GF-D8 (cell line): ENCODE data around the gene JUN.

ENCODE experiments used
- DNase-seq: peaks from one replicate; lab custom pipeline; 2025; lab: John Stamatoyannopoulos, UW

JUN gene

DNA sequence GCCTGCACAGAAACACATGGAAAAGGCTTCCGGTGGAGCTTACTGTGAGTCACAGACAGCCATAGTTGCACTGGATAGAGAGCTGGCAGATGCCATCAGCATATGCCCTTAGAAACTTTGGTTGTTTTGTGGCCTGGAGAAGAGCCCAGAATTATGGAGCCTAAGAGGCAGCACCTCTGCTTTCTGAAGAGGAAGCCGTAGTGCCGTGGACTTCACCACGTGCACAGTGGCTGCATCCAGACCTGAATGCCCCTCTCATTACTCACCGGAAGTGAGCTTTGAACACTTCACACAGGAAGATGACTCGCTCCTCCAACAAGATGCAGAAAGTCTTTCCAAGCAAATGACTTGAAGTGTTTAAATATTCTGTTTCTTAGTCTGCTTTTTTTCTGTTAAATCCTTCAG, 28.4 kb downstream of the JUN start:
- DNase-seq, result peak; percentile 84

DNA sequence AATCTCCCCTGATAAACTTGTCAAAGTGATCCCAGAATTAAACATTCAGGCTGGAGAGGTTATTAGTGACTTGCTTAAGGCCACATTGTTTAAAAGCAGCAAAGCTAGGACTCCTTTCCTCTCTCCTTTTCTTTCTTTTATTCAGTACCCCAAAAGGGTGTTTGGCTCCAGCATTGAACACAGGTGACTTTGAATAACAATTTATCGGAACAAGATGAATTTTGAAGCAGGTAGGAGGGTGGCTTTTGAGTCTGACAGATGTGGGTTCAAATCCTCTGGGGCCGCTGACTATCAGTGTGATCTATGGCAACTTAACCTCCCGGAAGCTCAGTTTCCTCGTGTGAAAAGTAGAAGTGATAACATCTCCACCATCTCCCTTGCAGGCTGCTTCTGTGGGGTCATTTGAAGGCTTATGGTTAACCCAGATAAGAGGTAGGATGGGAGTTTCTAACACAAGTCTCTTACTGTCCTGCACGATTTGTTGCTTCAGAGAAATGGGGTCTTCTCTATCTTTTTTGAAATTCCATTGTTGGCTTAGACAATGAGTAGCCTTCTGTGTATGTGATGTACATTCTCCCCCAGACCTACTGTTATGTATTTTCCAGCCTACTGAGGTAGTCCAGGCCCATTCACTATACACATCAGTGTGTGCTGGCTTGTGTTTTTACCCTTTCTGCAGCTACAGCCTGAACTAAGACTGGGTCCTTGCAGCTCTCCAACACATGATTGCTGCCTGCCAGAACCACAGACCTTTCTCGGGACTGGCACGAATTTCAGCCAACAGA, 29.0 kb downstream of the JUN start:
- peak; percentile 82 for DNase-seq

DNA sequence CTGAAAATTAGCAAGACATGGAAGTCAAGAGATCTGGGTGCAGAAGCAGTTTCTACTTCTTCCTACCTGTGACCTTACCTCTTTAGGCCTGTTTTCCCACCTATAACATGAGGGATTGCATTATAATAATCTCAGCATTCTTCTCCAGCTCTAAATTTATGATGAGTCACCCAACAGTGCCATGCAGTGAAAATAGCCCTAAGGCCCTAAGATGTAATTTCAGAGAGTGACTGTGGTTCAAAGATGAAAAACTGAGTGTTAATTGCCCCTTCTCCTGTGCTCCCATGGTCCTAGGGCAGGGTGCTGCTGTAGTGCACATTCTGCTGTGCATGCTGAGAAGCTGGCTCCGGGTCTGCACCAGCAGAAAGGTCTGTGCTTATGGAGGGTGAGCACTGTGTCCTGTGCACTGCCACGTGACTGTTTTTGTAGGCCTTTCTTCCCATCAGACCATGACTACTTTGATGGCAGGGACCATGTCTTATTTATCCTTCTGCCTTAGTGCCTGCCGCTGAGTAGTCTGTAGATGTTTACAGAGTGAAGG, 29.7 kb downstream of the JUN start:
- DNase-seq, result no peak

DNA sequence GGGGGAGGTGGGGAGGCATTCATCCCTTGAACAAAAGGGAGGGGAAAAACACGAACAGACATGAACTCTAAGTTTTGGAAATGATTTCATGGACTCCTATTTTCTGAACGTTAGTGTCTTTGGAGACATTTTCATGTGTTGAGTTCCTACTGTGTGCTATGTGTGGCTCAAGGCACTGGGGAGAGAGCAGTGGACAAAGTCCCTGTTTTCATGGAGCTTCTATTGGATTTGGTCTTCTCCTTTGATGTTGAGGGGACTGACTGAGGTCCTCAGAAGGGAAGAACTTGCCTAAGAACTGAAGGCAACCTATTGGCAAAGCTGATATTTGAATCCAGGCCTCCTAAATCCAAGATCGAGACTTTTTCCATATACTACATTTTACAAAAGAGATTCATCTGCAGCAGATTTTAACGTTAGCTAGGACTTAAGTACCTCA, 30.4 kb downstream of the JUN start:
- no peak for DNase-seq

DNA sequence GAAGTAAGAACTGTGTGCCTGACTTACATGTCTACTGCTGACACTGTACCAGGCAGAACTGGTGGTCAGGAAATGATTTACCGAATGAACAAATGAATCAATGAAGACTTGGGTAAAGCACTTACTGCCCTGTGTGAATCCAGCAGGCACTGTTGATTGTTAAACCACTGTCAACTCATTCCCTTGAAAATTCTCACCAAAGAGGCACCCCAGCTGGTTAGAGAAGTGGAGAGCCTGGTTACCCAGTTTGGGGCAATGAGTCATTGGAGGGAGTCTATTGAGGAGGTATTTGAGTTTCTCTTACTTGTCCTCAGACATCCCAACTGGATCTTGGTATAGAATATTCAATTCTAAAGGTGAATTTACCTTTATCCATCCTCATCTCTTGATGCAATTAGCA, 34.2 kb downstream of the JUN start:
- no peak for DNase-seq

DNA sequence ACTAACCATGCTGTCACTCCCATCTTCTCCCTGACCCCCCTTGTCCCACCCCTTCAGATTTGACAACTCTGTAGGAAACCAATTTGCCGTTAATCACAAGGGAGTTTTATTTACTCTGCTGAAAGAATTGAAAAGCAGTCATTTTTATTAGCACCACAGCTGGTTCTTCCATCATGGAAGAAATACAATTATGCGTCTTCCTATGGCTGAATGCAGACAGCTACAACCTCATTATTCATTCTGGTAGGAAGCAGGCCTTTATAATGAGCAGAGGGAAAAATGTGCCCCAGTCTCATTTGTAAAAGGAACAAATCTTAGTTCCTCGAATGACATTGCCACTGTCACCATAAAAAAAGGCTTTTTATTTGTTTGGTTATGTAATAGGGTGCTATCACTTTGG, 35.2 kb downstream of the JUN start:
- DNase-seq, result no peak

DNA sequence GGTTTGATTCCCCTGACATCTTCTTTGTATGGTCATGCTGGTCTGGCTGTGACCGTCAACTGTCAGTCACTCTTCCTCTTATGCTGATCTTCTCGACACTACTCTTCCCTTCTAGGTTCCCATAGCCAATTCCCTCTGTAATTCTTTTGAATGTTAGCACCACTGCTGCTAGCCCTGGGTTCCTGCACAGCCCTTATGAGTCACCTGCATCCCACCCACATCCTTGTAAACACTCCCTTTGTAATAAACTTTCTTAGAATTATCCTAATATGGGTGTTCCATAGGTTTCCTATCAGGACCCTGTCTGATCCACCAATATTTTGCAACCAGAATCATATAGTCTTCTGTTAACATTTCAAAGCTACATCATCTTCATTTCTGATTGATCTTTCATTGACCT, 37.1 kb downstream of the JUN start:
- no peak for DNase-seq

DNA sequence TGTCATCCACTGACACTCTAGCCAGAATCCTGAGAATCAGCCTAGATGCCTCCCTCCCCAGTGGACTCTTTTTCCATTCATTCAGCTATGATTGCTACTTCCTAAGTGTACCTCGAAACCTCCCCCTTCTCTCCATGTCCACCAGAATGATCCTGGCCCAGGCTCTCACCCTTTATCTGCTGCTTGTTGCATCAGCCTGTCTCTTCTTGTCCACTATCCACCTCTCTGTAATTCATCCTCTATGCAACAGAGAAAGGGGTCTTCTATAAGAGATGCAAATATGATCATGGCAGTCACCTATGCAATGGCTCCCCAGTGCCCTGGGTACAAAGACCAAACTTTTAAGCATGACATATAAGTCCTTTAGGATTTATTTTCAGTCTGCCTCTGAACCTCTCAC, 37.7 kb downstream of the JUN start:
- DNase-seq, result no peak

DNA sequence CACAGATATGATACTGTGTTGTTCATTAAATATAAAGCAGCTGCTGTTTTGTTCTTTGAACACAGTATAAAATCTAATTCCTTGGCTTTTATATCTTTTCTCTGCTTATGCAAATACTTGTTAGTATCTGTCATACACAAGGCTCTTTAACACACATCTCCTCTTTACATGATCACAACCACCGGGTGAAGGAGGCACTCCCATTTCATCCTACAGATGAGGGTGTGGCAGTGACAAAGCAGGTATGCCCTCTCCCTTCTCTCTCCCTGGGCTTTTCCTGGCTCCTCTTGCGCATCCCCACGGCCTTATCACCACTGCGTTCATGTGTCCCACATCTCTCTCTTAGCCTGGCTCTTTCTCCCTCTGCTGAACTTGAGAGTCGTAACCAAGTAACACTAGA, 38.2 kb downstream of the JUN start:
- DNase-seq, result no peak

DNA sequence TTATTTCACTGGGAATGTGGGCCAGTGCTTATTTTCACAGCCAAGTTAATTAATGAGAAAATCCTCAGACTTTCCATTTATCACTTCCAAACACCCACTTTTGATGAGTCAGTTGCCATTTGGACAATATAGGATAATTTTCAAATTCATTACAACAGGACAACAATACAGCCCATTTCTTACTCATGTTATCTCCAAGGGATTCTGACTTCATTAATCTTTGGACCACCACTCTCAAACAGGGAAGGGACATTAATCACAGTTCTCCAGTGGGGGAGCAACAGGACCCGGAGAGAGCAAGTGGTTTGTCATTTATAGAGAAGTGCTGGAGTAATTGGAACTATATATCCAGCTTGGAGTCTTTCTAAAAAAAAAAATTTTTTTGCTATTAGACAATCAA, 38.7 kb downstream of the JUN start:
- DNase-seq, result no peak

DNA sequence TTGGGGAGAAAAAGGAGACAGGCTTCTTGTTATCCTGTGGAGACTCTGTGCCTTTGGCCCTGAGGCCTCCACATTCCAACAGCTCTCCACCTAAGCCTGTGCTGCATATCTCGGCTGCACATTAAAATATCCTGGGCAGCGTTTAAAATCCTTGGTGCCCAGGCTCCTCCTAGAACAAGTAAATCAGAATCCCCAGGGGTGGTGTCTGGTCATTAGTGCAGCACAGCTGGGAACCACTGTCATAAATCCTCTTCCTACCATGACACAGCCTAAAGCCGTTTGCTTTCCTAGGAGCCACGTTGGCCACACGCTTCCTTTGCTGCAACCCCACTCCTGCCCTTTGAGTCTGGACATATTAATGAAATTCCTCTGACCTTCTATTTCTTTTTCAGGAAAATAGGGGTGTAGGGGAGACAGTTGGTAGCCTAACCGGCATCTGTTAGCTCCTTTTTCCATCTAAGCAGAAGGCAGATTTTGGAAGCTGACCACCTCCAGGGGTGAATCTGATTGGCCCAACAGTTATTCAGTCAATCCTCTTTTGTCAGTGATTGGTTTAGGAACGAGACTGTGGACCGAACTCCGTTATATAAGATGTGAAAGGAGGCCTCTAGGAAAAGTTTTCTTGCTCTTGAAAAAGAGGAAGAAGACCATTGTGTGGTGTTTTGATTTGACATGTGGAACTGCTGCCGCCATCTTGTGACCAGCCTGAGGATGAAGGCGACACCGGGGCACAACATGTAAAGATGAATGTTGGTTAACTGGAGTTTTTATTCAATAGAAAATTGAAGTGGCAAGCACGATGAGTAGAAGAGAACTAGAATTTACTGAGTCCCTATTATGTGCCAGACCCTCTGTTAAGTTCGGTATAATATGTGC, 41.9 kb downstream of the JUN start:
- DNase-seq, result no peak

DNA sequence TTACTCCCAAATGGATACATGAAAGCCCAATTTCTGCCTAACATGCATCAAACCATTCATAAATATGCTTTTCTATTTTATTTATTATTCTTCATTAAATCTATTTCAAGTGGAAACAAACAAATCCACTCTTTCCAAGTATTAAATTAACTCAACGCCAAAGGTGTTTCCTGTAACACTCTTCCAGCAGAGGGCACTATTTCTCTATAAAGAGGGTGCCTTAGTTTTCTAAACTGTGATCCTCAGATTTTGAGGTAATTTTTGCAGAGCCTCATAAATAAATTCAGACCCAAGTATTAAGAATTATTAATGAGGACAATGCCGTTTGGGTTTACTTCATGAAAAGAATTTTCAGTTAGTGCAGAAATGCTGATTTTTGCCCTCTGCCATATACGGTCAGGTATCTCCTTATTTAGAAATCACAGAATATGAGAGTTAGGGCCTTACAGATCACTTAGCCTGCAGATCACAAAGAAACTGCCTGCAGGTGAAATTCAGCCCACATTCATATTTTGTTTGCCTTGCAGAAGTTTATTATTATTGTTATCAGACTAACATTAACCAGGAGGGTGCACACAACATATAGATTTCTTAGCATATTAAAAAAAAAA, 43.9 kb downstream of the JUN start:
- DNase-seq, result no peak

DNA sequence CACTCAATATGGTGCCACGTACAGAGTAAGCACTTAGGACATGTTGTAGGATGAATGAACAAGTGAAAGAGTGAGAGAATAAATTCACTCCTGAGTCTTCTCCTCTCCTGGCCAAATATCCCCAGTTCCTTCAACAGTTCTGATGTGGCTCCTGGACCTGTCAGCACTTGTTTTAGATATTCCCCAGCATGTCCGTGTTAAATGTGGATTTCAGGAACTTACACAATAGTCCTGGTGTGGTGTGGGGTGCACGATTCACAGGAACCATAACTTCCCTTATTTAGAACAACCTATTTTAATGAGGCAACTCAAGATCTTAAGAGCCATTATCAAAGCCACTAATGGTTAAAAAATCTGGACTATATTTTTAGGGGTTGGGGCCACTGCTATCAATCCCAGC, 45.0 kb downstream of the JUN start:
- DNase-seq, result peak; percentile 42

DNA sequence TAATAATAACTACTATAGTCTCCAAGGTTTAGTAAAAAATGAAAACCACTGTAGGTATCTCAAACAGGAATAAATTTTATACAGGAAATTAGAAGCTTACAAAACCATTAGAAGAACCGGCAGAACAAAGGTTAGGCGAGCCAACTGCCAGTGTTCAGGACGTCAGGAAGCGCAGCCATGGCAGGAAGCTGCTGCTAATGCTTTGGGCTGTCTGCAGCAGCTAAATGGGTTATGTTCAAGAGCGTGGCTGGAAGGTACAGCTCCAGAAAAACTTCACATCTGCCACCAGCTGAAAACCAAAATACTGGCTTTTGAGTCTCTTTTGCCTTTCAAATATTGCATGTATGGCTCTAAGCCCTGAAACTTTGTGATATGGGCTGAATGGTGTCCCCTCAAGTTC, 48.3 kb downstream of the JUN start:
- no peak for DNase-seq

DNA sequence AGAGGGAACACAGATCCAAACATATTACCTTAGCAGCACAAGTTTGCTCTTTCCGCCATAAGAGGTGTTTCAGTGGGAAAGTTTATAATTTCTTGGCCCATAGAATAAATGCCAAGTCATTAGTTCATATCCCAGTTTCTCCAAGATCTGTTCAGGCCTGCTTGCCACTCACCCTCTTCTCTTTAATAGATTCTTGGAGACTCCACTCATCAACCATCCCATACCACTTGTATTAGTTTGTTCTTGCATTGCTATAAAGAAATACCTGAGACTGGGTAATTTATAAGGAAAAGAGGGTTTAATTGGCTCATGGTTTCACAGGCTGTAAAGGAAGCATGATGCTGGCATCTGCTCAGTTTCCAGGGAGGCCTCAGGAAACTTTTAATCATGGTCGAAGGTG, 49.2 kb downstream of the JUN start:
- DNase-seq, result no peak

DNA sequence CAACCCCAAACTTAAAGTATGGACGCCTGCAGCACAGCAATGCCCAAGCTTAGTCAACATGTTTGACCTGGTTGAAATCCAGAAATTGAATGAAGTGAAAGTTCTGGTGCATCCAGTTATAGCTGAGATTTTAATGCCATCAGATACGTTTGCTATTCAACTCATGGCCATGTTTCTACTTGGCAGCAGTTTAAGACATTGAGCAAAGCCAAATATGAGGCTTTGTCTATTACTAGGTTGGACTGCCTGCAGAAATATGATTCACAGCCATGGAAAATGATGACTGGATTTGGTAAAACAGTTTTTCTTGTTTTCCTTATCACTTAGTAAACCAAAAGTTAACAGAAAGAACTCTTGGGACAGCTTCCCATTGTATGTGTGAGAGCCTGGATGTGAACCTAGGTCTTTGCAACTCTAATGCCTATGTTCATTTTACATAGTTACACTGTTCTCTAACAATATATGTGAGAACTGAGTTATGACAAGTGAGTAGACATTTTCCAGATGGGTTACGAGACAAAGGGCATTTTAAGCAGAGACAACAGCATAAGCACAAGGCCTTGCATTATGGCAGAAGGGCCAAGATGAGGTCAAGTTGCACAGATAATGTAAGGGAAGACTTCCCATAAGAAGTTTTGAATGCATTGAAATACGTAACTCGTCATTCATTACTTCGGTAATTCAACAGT, 51.6 kb downstream of the JUN start:
- DNase-seq, result no peak
